HG03103 (cell line): ENCODE data around the gene ADPRS.

Experiments
- ATAC-seq: cut with Tn5 transposase; IDR thresholded peaks from one replicate; pipeline ENCODE4 v1.9.1; 2021; ENCODE audit warnings: low read depth; ENCODE audit not compliant: unreplicated experiment

Gene ADPRS

DNA sequence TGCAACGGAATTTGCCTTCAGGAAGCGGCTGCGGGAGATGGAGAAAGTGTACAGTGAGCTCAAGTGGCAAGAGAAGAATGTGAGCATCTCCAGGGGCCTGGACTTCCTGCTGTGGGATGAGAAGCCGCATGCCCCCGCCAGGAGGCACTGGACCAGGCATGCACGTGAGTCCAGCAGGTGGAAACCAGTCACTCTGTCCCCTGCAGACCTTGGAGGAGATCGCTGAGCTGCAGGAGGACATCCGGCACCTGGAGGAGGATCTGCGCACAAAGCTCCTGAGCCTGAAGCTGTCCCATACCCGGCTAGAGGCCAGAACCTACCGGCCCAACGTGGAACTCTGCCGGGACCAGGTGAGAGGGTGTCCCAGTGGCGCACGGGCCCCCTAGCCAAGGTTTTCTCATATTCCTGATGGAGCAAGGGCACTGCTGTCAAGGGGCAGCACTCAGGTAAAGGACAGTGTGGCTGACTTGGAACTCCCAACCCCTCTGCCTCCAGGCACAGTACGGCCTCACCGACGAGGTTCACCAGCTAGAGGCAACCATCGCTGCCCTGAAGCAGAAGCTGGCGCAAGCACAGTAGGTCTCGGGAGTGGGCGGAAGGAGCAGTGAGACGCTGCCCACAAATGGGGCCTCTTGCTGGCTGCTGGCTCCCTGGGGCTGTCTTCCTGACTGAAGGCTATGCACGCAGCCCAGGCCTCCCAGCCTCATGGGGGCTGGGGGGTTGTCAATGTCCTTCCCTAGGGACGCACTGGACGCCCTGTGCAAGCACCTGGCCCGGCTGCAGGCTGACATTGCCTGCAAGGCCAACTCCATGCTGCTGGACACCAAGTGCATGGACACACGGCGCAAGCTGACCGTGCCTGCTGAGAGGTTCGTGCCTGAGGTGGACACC lies 1.2 kb upstream of the ADPRS start:
- ATAC-seq, result no peak

DNA sequence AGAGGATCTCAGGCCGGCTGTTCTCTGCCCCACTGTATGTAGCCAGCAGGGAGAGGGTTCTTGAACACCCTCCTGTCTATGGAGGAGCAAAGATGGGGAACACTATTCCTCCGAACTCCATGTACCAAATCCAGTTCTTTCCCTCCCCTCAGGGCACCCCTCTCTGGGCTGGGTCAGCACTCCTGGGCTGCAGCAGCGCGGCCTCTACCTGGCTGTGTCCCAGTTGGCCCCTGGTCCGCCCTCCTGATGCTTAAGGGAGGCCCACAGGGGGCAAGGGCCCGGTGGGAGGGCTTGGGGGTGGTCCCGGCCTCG lies 471 bp upstream of the ADPRS start:
- peak; percentile 19 for ATAC-seq

DNA sequence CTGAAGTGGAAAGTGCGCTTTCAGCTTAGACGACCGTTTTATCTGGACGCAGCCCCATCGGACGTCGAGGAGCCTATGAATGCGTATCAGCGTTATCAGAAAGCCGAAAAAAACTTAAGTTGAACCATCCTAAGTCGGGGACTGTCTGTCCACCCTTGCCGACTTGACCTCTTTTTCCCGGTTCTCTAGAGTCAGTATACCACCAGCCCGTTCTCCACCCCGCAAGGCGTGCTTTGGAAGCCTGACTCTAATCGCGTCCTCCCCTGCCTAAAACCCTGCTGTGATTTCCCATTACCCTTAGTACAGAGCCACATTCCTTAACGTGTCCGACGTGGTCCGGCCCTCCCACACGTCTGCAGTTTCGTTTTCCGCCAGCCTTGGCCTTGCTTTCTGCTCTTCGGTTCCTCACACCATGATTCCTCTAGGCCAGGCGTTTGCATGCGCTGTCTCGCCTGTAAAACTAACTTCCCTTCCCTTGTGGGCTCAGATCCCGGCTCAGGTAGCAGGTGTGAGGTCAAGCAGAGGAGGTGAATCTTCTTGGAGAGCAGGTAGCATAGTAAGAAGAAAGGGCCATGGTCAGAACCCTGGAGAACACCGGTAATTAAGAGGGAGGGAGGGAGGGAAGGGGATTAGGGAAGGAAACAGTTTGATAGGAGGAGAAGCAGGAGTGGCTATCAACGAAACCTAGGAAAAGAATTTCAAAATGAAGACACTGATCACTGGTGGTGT lies 865 bp downstream of the ADPRS start:
- no peak for ATAC-seq

DNA sequence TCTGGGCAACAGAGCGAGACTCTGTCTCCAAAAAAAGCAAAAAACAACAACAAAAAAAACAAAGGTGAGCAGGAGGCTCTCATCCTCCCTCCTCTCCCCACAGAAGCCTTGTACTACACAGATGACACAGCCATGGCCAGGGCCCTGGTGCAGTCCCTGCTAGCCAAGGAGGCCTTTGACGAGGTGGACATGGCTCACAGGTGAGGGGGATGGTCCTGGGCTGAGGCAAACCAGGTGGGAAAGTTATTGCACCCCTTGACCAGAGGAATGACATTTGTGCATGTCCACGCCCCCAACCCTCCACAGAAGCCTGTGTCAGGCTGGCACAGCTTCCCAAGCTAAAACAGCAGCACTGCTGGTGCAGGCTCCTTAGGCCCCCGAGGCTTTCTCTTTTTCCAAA lies 2.4 kb downstream of the ADPRS start:
- ATAC-seq, result no peak

DNA sequence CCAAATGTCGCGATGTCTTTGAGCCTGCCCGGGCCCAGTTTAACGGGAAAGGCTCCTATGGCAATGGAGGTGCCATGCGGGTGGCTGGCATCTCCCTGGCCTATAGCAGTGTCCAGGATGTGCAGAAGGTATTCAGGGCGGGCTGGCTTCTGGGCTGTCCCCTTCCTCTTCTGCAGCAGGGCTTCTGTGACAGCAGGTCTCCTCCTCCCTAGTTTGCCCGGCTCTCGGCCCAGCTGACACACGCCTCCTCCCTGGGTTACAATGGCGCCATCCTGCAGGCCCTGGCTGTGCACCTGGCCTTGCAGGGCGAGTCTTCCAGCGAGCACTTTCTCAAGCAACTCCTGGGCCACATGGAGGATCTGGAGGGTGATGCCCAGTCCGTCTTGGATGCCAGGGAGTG lies 3.0 kb downstream of the ADPRS start:
- ATAC-seq, result no peak

DNA sequence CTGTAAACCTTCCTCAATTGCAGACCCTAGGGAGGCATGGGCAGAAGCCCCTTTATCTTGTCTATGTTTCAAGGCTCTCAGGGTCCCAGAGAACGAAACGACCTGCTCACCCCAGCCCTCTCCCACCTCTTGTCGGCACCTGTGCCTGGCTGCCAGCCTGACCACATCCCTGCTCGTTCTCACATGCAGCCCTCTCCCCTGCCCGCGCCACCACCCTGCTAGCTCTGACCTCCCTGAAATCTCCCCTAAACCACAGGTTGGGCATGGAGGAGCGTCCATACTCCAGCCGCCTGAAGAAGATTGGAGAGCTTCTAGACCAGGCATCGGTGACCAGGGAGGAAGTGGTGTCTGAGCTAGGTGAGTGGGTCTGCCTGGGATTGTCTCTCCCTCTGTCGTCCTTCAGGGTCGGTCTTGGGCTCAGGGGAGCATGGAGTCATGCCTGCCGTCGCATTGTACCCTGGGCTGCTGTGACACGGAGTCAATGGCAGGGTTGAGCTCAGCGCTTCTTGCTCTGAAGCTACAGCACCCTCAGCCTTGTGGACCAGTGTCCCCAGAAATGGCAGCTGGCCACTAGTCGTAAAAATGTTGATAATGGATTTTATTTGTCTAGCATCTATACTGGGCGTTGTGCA lies 3.6 kb downstream of the ADPRS start:
- no peak for ATAC-seq

DNA sequence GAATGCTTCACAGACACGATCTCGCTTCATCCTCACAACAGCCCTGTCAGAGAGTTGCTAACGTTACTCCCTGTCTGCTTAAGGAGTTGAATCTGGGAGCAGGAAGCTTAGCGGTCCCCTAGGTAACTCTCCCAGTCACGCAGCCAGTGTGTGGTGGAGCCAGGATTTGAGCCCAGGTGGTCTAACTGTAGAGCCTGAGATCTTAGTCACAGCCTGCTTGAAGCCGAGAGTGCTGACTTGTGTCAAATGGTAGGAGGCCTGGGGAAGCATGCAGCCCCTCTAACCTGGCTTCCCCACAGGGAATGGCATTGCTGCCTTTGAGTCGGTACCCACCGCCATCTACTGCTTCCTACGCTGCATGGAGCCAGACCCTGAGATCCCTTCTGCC lies 4.1 kb downstream of the ADPRS start:
- no peak for ATAC-seq

DNA sequence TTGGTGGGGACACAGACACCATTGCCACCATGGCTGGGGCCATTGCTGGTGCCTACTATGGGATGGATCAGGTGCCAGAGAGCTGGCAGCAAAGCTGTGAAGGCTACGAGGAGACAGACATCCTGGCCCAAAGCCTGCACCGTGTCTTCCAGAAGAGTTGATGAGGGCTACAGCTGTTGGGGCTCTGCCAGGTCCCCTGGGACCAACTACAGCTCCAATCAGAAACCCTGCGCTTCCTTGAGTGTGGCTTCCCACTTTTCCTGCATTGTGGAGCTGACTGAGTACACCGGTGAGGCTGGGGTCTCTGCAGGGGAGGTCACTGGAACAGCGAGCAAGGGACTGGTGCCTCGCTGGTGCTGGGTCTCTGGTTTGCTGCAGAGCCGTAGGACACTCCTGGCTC lies 4.5 kb downstream of the ADPRS start:
- ATAC-seq, result no peak

DNA sequence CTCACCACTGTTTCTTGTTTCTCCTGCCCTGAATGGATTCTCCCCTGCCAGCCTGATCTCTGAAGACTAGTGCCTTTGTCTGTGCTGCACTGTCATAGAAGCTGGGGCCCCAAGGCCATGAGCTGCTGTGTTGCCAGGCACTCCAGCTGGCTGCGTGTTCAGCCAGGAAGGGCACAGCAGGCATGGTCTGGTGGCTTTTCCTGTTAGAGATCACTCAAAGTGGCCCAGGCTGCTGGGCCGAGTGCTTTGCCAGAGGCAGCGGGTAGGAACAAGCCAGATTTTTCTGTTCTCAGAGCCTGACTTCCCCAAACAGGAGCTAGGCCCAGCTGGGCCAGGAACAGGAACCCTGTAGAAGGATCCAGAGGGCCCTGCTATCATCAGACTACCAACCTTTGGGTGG lies 5.2 kb downstream of the ADPRS start:
- ATAC-seq, result no peak

DNA sequence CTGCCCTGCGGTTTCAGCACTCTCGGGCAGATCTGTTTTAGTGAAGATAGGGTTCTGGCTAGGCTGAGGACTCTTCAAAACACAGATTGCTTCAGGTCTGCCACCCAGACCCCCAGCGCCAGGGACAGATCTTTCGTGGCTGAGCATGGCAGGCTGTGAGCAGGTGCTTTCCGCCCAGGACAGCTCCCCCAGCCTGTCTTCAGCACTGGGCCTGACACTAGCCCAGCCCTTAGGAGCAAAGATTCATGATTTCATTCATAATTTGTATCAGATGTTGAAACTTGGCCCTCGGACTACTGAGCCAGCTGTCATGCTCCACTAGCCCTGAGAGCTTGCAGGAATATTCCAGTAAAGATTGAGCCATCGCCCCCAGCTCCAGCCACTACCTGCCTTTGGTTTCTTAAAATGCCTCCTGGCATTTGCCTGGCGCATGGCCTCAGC lies 5.9 kb downstream of the ADPRS start:
- ATAC-seq, result no peak

DNA sequence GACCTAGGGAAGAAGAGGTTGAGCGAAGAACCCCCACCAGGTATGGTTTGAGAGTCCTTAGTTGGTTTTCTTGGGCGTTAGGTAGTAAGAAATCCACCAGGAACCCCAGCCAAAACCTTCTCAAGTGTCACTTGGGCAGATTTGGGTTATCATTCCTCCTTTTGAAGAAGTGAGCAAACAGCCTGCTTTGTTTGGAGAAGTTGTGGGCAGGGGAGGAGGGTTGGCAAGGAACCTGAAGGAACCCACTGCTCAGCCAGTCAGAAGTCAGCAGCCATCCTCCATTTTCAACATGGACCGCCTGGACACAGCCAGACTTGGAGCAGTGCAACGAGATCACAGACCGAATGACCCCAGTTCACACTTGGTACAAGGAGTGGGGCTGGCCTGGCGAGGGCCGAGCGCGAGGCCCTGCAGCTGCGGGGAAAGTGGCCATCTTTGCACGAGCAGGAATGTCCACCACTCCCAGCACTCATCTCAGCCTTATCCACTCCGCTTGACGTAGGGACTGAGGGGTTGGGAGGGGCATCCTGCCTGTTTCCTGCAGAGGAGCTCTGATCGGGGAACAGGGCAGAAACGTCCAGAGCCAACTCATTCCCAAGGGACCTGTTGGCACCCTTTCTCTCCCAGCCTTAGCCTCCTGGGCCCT lies 7.2 kb downstream of the ADPRS start:
- no peak for ATAC-seq

DNA sequence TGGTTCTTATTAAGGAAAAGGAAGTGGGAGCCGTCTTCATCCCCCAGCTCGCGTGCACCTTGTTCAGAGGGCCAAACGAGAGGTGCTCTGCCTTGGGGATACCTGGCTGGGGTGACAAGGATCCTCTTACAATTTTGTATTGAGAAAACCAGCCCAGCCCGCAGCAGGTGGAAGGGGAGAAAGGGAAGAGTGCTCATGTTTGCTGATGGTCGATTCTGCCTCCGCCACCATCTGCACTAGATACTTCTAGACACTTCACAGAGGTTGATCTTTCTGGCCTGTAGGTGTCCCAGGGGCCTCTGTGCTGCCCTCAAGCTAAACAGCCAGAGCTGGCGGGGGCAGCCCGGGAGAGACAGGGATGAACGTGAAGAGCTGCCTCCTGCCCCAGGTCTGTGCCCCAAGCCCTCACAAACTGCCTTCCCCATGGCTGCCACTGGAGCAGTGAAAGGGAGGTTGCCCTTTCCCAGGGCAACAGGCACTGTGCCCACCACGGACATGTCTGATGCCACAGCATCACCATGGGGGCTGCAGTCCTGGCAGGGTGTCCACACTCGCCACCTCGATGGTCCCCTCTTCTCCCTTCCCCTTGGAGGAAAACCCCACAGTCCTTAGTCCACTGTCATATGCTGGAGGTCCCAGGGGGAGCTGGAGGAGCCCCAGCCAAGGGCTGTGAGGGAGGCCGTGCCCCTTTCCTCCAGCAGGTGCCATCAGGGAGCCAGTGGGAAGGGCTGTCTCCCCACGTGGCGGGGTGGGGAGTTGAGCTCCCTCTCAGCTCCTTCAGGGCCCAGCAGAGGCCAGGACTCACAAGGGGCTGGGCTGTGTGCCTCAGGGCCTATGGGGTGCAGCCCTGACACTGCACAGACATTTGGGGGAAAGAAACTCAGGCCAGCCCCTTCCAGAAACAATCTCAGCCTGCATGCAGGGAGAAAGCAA lies 8.1 kb downstream of the ADPRS start:
- no peak for ATAC-seq

DNA sequence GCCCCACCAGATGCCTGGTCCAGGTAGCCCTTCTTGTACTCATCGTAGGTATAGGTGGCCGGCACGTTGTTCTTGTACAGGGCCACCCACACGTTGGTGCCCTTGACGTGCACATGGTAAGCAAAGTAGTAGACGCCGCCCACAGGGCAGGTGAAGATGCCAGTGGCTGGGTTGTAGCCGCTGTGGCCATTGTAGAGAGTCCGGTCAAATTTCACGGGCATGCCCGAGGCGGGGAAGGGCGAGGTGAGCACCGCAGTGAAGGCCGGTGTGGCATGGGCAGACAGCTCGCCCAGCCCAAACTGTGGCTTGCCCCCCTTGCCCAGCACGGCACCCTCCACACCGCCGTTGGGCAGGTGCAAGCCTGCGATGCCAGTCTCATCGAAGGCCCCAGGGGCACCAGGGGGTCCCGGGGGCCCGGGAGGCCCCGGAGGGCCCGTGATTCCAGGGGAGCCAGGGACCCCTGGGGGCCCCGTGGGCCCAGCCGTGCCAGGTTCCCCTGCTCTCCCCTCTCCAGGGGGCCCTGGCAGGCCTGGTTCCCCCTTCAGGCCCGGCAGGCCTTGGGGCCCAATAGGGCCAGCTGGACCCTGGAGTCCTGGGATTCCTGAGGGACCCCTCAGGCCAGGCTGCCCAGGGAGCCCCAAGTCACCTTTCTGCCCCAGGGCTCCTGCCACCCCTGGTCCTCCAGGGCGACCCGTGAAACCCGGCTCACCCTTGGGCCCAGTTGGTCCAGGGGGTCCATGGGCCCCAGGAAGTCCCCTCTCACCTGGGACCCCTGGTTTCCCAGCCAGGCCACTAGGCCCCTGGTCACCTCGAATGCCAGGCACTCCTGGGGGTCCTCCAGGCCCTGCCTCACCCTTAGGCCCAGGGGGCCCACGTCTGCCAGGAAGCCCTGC lies 9.2 kb downstream of the ADPRS start:
- no peak for ATAC-seq

DNA sequence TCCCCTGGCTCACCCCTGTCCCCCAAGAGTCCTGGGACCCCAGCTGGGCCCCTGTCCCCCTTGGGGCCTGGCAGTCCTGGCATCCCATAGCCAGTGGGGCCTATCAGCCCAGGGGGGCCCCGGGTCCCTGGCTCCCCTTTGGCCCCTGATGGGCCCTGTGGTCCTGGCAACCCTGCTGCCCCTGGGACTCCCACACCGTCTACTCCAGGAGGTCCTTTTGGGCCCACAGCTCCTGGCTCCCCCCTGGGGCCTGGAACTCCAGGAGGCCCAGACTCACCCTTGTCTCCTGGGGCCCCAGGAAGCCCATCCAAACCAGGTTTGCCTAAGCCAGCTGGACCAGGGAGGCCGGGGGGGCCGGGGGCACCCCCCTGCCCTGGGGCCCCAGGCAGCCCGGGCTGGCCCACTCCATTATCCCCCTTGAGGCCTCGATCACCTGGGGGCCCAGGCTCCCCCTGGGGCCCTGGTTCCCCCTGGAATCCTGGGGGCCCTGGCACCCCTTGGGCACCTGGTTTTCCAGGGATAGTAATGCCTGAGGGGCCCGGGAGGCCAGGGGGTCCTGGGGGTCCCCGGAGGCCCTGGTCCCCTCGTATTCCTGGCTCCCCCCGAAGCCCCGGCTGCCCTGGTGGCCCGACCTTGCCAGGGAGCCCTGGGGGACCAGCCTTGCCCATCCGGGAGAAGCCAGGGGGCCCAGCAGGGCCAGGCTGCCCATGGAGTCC lies 10.1 kb downstream of the ADPRS start:
- no peak for ATAC-seq

DNA sequence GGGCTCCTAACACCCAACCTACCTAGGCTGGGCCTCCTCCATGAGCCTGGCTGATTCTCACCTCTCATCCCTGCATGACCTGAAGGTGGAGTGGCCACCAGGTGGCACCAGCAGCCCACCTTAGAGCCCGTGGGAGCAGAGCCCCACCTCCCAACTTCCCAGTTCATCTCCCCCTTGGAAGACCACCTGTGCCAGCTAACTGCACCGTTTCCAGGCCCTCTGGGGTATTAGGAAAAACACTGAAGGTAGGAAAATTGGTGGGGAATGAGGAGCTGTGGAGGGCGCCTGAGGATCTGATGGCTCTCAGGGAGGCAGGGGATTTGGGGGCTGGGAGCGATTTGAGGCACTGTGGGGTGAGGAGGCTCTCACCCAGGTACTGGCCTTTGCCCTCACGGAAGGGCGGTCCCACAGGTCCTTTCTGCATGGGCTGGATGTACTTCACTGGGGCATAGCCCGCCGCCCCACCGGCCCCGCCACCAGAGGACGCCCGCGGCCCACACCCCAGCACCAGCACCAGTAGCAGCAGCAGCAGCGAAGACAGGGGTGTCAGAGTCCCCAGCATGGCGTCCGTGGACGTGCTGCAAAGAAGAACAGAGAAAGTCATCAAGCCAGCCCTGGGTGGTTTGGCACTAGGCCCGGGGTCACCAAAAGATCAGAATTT lies 11.1 kb downstream of the ADPRS start:
- ATAC-seq, result no peak

DNA sequence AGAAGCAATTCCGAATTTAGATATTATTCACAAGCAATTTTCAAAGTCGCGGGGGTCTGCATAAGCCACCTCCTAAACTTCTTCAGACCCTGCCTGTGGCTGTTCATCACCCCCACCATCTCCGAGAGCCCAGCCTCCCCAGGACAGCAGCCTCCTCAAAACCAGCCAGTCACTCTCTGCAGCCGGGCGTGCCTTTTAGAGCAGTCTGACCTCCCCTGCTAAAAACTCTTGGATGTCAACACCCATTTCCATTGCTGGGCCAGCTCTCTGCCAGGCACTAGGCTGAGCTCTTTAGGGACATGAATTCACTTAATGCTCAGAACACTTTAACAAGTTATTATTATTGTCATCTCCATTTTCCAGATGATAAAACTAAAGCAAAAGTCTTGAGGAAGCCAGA lies 11.7 kb downstream of the ADPRS start:
- no peak for ATAC-seq

DNA sequence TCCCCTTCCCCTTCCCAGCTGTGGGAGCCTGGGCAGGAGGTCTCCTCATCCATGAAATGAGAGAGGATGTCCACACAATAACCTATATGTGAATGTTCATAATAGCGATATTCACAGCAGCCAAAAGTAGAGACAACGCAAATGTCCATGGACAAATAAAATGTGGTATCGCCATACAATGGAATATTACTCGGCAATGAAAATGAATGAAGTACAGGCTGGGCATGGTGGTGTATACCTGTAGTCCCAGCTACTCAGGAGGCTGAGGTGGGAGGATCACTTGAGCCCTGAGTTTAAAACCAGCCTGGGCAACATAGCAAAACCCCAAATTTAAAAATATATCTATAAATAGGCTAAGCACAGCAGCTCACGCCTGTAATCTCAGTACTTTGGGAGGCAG lies 12.9 kb downstream of the ADPRS start:
- no peak for ATAC-seq

DNA sequence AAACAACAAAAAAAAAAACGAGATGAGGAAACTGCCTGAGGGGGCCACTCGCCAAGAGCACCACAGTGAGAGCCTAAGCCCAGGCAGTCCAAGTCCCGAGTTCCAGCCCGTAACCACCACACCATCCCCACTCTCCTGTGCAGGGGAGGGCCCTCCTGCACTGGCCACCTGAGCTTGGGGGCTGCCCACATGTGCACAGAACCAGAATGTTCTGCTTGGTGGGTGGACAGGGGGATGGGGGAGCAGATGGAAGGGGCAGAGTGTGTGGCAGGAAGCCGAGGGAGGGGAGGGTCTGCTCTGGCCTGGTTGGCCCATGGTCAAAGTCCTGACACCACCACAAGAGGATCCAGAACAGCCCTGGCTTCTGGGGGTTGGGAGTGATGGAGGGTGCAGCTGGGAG lies 17.6 kb downstream of the ADPRS start:
- no peak for ATAC-seq
